ENCODE data around the gene LYRM2. TPM values are rescaled to one million over a fixed set of nuclear protein-coding genes. Genes with fewer than 3 reads are reported as not detected.

LYRM2 gene
- total RNA-seq, 6 experiments from 2014 or later: 10.8 to 16.3 (median 12.8) TPM

DNA sequence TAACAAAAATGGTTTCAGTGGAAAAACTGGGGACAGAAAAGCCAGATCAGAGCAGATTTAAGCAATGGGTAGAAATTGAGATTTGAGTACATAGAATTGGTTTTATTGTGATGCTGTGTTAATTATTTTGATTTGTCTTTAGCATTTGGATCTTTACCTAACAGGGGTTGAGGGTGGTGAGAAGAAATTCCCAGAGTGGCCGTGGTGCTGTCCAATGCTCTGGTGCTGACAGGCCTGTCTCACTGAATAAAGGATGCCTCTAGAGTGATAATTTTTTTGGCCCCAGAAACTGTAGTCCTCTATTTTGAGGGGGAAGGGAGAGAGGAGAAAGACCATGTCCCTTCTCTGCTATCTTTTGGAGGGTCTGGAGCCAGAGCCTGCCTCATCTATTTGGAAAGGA is 79.1 kb downstream of the LYRM2 start:
- WGBS (ENCODE audit: insufficient coverage, low coverage, low lambda C conversion rate, missing lambda C conversion rate): 82% methylated on average over 1 of the region's 1 CpG
- no peak for TF ChIP-seq POLR2A (IDR thresholded peaks at IDR 0.05)
- TF ChIP-seq, protein P1, sequence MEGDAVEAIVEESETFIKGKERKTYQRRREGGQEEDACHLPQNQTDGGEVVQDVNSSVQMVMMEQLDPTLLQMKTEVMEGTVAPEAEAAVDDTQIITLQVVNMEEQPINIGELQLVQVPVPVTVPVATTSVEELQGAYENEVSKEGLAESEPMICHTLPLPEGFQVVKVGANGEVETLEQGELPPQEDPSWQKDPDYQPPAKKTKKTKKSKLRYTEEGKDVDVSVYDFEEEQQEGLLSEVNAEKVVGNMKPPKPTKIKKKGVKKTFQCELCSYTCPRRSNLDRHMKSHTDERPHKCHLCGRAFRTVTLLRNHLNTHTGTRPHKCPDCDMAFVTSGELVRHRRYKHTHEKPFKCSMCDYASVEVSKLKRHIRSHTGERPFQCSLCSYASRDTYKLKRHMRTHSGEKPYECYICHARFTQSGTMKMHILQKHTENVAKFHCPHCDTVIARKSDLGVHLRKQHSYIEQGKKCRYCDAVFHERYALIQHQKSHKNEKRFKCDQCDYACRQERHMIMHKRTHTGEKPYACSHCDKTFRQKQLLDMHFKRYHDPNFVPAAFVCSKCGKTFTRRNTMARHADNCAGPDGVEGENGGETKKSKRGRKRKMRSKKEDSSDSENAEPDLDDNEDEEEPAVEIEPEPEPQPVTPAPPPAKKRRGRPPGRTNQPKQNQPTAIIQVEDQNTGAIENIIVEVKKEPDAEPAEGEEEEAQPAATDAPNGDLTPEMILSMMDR (IDR thresholded peaks at IDR 0.05): no peak
- H3K9me3 ChIP-seq: no peaks in the 10 kb centered on the region
- H3K27me3 ChIP-seq: no peaks in the 10 kb centered on the region
- intact Hi-C loops (cut with DNase I): no loop called here
- H3K36me3 ChIP-seq: no peaks in the 10 kb centered on the region
- ATAC-seq (no peak), DNase-seq (no peak)
- no peak overlapping the region for H3K4me3 ChIP-seq
- no peak overlapping the region for H3K27ac ChIP-seq
- no peaks in the 10 kb centered on the region for H3K4me1 ChIP-seq

DNA sequence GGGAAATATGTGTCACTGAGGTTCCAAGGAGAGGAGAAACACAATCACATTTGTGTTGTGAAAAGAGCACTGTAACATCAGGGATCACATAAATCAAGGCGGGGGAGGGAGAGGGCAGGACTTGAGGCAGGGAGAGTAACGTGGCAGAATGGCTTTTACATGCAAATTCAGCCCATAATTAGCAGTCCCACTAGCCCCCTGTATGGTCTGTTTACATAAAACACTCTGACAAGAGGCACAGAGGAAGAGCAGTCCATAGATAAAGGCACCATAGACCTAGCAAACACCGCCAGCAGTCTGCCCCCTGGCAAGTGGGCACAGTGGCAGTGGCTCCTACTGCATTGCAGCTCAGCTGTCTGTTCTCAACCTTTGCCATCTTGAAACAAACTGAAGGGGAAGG is 82.7 kb downstream of the LYRM2 start:
- Histone ChIP-seq H3K4me3 (no peak overlapping the region), H3K27ac (no peak overlapping the region), H3K9me3 (no peaks in the 10 kb centered on the region), H3K36me3 (no peaks in the 10 kb centered on the region), H3K4me1 (no peaks in the 10 kb centered on the region), H3K27me3 (no peaks in the 10 kb centered on the region)
- no peak for DNase-seq
- intact Hi-C loops (cut with DNase I): no loop called here
- TF ChIP-seq, protein P1 (IDR thresholded peaks at IDR 0.05): no peak
- no peak for TF ChIP-seq POLR2A (IDR thresholded peaks at IDR 0.05)
- ATAC-seq: no peak
- 40% methylated on average over 1 of the region's 3 CpGs for WGBS (ENCODE audit: insufficient coverage, low coverage, low lambda C conversion rate, missing lambda C conversion rate)

DNA sequence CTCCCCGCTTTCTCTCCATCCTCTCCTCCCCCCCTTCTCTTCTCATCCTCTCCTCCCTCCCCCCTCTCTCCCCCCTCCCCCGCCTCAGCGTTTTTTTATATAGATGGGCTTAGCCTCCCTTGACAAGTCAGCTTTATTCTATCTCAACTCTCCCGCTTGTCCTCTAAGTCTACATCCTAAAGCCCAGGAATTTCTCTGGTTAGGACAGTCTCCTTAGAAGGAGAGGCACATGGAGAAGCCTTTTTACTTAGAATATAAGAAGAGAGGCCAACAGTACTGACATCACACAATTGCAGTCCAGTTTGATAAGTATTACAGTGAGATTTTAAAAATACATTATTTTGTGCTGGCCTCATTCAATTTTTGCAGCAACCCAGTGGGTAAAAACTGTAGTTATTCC is 83.5 kb downstream of the LYRM2 start:
- no peaks in the 10 kb centered on the region for H3K36me3 ChIP-seq
- ATAC-seq (no peak), DNase-seq (no peak)
- 62% methylated on average over 3 of the region's 4 CpGs for WGBS (ENCODE audit: insufficient coverage, low coverage, low lambda C conversion rate, missing lambda C conversion rate)
- TF ChIP-seq, protein P1 (IDR thresholded peaks at IDR 0.05): no peak
- TF ChIP-seq POLR2A (IDR thresholded peaks at IDR 0.05): no peak
- H3K4me1 ChIP-seq: no peaks in the 10 kb centered on the region
- no peaks in the 10 kb centered on the region for H3K9me3 ChIP-seq
- no peak overlapping the region for H3K27ac ChIP-seq
- no peaks in the 10 kb centered on the region for H3K27me3 ChIP-seq
- intact Hi-C loops (cut with DNase I): no loop called here
- H3K4me3 ChIP-seq: no peak overlapping the region

DNA sequence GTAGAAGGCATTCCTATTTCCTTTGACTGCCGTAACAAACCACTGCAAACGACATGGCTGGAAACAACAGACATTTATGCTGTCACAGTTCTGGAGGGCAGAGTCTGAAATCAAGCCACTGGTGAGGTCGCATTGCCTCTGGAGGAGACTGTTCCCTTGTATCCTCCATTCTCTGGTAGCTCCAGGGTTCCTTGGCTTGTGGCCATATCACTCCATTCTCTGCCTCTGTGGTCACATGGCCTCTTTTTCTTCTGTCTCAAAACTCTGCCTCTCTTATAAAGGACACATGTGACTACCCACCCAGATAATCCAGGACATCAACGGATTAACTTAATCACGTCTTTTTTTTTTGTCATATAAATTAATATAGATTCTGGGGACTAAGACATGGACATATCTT is 84.4 kb downstream of the LYRM2 start:
- 86% methylated on average over 5 of the region's 5 CpGs for WGBS (ENCODE audit: insufficient coverage, low coverage, low lambda C conversion rate, missing lambda C conversion rate)
- intact Hi-C loops (cut with DNase I): no loop called here
- Histone ChIP-seq H3K4me1 (no peaks in the 10 kb centered on the region), H3K4me3 (no peak overlapping the region), H3K9me3 (no peaks in the 10 kb centered on the region), H3K27ac (no peak overlapping the region), H3K27me3 (no peaks in the 10 kb centered on the region), H3K36me3 (no peaks in the 10 kb centered on the region)
- ATAC-seq: no peak
- DNase-seq: no peak
- TF ChIP-seq POLR2A (IDR thresholded peaks at IDR 0.05): no peak
- TF ChIP-seq, protein P1 (IDR thresholded peaks at IDR 0.05): no peak

DNA sequence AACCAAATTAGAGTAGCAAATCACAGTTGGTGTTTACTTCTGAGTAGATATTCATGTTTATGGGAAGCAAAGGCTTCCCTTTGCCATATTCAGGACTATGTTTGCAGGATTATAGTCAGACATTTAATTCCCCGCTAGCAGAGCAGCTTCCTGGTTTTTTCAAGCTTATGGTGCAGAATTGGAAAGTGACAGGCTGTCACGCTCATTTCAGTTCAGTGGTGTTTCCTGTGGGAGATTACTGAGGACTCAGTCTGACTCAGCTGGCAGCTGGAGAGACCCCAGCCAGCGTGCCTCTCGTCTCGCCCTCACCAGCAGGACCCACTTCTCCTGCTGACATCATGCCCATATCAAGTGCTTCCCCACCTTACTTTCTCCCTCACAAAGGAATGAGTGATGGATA is 85.1 kb downstream of the LYRM2 start:
- H3K4me1 ChIP-seq: no peaks in the 10 kb centered on the region
- no peaks in the 10 kb centered on the region for H3K36me3 ChIP-seq
- H3K27me3 ChIP-seq: no peaks in the 10 kb centered on the region
- H3K27ac ChIP-seq: no peak overlapping the region
- ATAC-seq (no peak), DNase-seq (no peak)
- intact Hi-C loops (cut with DNase I): no loop called here
- no peaks in the 10 kb centered on the region for H3K9me3 ChIP-seq
- 83% methylated on average over 2 of the region's 5 CpGs for WGBS (ENCODE audit: insufficient coverage, low coverage, low lambda C conversion rate, missing lambda C conversion rate)
- no peak for TF ChIP-seq POLR2A (IDR thresholded peaks at IDR 0.05)
- TF ChIP-seq, protein P1 (IDR thresholded peaks at IDR 0.05): no peak
- no peak overlapping the region for H3K4me3 ChIP-seq

Data from right lobe of liver (tissue), 6 donors.